Fibroblast of skin of left quadriceps (primary cell): ENCODE data around the gene RMDN3.

Source experiments
- DNase-seq, 2 experiments: peaks; one replicate each; pipeline ENCODE4 v3.0.0-alpha.2; 2013; ENCODE audit warnings: low read depth in 2 of 2

RMDN3 gene

GRCh38 chr15:40694688-40695468, 60.2 kb downstream of the RMDN3 start, which contains the start of gene RAD51:
RAD51 (plus strand) TSS chr15:40695174; CDS start chr15:40698759, 3,585 bp downstream.
- DNase-seq, result peak; percentile 87

- no peak for DNase-seq
Observed at GRCh38 chr15:40693904-40694687, 61.0 kb downstream of the RMDN3 start.

- no peak for DNase-seq
Observed at GRCh38 chr15:40691737-40692136, 63.3 kb downstream of the RMDN3 start.

- no peak for DNase-seq
Observed at GRCh38 chr15:40688932-40689799, 65.9 kb downstream of the RMDN3 start.
